Astrocyte of the spinal cord (primary cell): ENCODE measurements around the gene PPP1R11.

Experiments
- DNase-seq: peaks from one replicate; pipeline ENCODE4 v3.0.0; 2011; ENCODE audit warnings: low read depth, low spot score
- H3K4me3 ChIP-seq: 2 replicates; pipeline ENCODE4 v1.5.1; 2011; ENCODE audit warnings: low read depth, mild to moderate bottlenecking, low read length, moderate library complexity
- CTCF ChIP-seq: IDR thresholded peaks from 2 replicates; pipeline ENCODE4 v1.5.1; 2012; ENCODE audit warnings: low read depth, mild to moderate bottlenecking, low read length, inconsistent platforms
- in situ Hi-C: cut with HindIII; loops from 2 replicates; pipeline ENCODE4 v1.10.0; 2017; ENCODE audit warnings: low sequenced_read_pairs

PPP1R11 gene

GRCh38 chr6:30075094-30075789, 8.2 kb downstream of the PPP1R11 start, which contains the start of gene RNF39:
Gene RNF39 (minus strand): TSS chr6:30075769. CDS start chr6:30075585, 184 bp downstream.
- H3K4me3 ChIP-seq = no peak within 1 kb of the TSS
- in situ Hi-C loops = no loop called here
- DNase-seq = no peak
- no peak for TF ChIP-seq CTCF

- no peak for DNase-seq
- peak; percentile 44 for TF ChIP-seq CTCF
- H3K4me3 ChIP-seq = no peak overlapping the region
Observed at GRCh38 chr6:30075790-30076732, 9.1 kb downstream of the PPP1R11 start.

GRCh38 chr6:30077218-30077617, 10.2 kb downstream of the PPP1R11 start:
- TF ChIP-seq CTCF = no peak
- in situ Hi-C loops = no loop called here
- H3K4me3 ChIP-seq = no peak overlapping the region
- DNase-seq = no peak

More at GRCh38 chr6:30075790-30076732, 9.1 kb downstream of the PPP1R11 start:
- in situ Hi-C loops = no loop called here

GRCh38 chr6:30087876-30088275, 20.9 kb downstream of the PPP1R11 start:
- DNase-seq = no peak
- no peak overlapping the region for H3K4me3 ChIP-seq
- in situ Hi-C loops = no loop called here
- no peak for TF ChIP-seq CTCF

- DNase-seq = peak; percentile 23
- TF ChIP-seq CTCF = no peak
- no peak overlapping the region for H3K4me3 ChIP-seq
- in situ Hi-C loops = no loop called here
Observed at GRCh38 chr6:30091577-30092381, 24.8 kb downstream of the PPP1R11 start.
